Activated CD8-positive, alpha-beta memory T cell treated with anti-CD3 and anti-CD28 coated beads, Interleukin-2, amount 10 ng/mL, durations not matched to agents 7 days and 5 days (primary cell): ENCODE results near the gene NOLC1. TPM values are rescaled to one million over a fixed set of nuclear protein-coding genes. Genes with fewer than 3 reads are reported as not detected.

Experiments used
- ATAC-seq: fragments of 150-1000 bp; cut with Tn5 transposase; one replicate; pipeline ENCODE4 v1.10.0; 2021; ENCODE audit warnings: moderate library complexity
- CTCF ChIA-PET: fragments of 350-600 bp; sonication (Branson Sonifier 250); formaldehyde crosslinking; loops from one replicate; lab custom pipeline; 2021; ENCODE audit warnings: antibody characterized with exemption; lab: Charles Lee
- DNase-seq: peaks from one replicate; pipeline ENCODE4 v3.0.0-alpha.2; 2020
- H3K27ac Mint-ChIP-seq: one replicate; pipeline ENCODE4 v1.8.0; 2021; ENCODE audit warnings: mild to moderate bottlenecking, mixed read lengths
- H3K27me3 Mint-ChIP-seq: one replicate; pipeline ENCODE4 v1.8.0; 2021; ENCODE audit warnings: mixed read lengths
- H3K36me3 Mint-ChIP-seq: one replicate; pipeline ENCODE4 v1.8.0; 2021; ENCODE audit warnings: mild to moderate bottlenecking, mixed read lengths
- H3K4me1 Mint-ChIP-seq: one replicate; pipeline ENCODE4 v1.8.0; 2021; ENCODE audit warnings: mixed read lengths
- H3K4me3 Mint-ChIP-seq: one replicate; pipeline ENCODE4 v1.8.0; 2021; ENCODE audit warnings: mild to moderate bottlenecking, moderate library complexity, mixed read lengths
- H3K9me3 Mint-ChIP-seq: one replicate; pipeline ENCODE4 v1.8.0; 2022; ENCODE audit warnings: low read depth, mixed read lengths
- total RNA-seq, 2 experiments: library from RNA; stranded (reverse); gene quantifications; one replicate each; pipeline ENCODE4 v1.2.3, GENCODE V29; 2021

The NOLC1 gene
- 100 to 1,000 TPM; 107 to 149 TPM for total RNA-seq

DNA sequence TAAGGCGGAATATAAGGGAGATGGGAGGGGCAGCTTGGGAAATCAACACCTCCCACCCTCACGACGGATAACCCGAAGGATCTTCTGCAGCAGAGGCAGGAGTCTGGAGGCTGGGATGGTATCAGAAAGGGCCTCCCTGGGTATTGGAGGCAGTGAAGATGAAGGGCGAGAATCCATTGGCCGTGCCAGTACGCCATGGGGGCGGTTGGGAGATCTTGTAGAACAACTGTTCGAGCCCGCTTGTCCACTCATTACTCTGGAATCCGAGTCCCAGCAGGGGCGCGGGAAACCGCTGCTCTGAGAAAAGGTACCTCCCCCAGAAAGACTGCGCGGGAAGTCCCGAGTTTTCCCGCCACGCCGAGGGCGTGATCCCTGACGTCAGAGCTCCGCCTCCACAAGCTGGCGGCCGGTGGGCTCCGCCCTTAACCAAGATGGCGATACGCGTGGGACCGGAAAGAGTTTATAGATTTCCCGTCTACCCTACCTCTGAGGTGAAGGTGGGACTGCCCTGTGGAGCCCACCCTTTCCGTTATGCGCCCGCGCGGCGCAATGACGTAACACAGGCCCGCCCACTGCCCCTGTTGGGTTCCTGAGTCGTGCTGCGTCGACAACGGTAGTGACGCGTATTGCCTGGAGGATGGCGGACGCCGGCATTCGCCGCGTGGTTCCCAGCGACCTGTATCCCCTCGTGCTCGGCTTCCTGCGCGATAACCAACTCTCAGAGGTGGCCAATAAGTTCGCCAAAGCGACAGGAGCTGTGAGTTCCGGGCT lies at the start of gene NOLC1:
NOLC1 (plus strand) TSS at position 616 of the 771 bp plus-strand sequence; CDS start at position 638, 22 bp downstream.
- Mint-ChIP-seq H3K27ac (peak within 1 kb of the TSS; percentile 90), H3K27me3 (no peaks in the 10 kb centered on the region), H3K36me3 (peaks cover 60% of the 10 kb centered on the region), H3K4me3 (peak within 1 kb of the TSS; percentile 96), H3K4me1 (peaks cover 45% of the 10 kb centered on the region), H3K9me3 (no peaks in the 10 kb centered on the region)
- peak; percentile 96 for ATAC-seq
- CTCF ChIA-PET = interaction anchor here (0.6 to 4.0 kb wide), 12 partner anchors 14 to 328 kb away, joined by 3 to 26 read pairs (median 4); partner anchors contain the start of gene PPRC1
- DNase-seq = peak; percentile 100

DNA sequence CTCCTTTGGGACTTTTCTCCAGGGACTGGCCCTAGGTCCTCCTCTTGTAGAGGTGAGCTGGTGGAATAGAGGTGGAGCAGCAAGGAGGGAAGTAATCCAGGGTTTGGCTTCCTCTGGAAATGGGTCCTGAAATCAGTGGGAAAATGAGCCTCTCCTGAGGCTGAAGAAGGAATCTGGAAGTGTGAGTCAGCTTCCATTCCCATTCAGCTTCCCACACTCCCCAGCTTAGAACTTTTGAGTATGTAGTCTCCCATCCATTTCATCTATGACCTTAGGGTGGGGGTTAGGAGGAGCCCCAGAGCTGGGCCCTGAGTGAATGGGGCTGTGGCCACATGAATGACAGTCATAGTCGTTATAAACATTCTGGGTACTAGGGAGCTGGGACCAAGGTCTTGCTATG lies 49.8 kb upstream of the NOLC1 start:
- Mint-ChIP-seq H3K4me3 (no peak overlapping the region), H3K27me3 (no peaks in the 10 kb centered on the region), H3K36me3 (peaks cover 6% of the 10 kb centered on the region), H3K9me3 (no peaks in the 10 kb centered on the region), H3K27ac (no peak overlapping the region), H3K4me1 (peaks cover 16% of the 10 kb centered on the region)
- ATAC-seq = no peak
- CTCF ChIA-PET = interaction anchor here (1.4 to 2.1 kb wide), 4 partner anchors 10 to 262 kb away, joined by 3 to 5 read pairs (median 4); no protein-coding TSS in a partner anchor
- DNase-seq = no peak

DNA sequence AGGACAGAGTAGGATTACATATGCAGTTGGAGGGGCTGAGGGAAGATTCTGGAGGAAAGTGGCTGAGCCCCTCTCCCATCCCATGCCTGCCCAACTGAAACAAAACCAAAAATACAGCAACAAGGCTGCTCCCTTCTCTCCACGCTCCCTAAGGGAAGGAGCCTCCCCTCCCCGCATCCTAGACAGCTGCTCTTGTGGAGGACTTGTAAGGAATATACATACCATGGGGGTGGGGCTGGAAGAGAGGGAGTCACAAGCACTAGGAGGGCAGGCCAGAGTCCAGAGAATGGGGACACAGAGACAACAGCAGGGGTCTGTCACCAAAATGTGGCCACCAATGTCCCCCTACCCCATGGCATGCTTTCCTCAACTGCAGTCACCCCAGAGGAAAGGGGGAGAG lies 45.2 kb upstream of the NOLC1 start:
- DNase-seq = no peak
- Mint-ChIP-seq H3K4me1 (peaks cover 17% of the 10 kb centered on the region), H3K36me3 (peaks cover 26% of the 10 kb centered on the region), H3K4me3 (no peak overlapping the region), H3K27me3 (no peaks in the 10 kb centered on the region), H3K9me3 (no peaks in the 10 kb centered on the region), H3K27ac (no peak overlapping the region)
- CTCF ChIA-PET = interaction anchor here (1.0 to 2.0 kb wide), 3 partner anchors 34 to 270 kb away, joined by 3 to 6 read pairs (median 5); no protein-coding TSS in a partner anchor
- no peak for ATAC-seq

- Mint-ChIP-seq H3K9me3 (no peaks in the 10 kb centered on the region), H3K27ac (no peak overlapping the region), H3K4me1 (peaks cover 30% of the 10 kb centered on the region), H3K36me3 (peaks cover 30% of the 10 kb centered on the region), H3K27me3 (no peaks in the 10 kb centered on the region), H3K4me3 (no peak overlapping the region)
- no peak for DNase-seq
- ATAC-seq = no peak
- CTCF ChIA-PET = interaction anchor here (1.0 to 1.9 kb wide), 2 partner anchors 37 to 269 kb away, joined by 3 to 5 read pairs; no protein-coding TSS in a partner anchor
Observed at GRCh38 chr10:102109166-102110116, 42.7 kb upstream of the NOLC1 start.

GRCh38 chr10:102111276-102111675 lies 40.9 kb upstream of the NOLC1 start:
- H3K27me3 Mint-ChIP-seq = no peaks in the 10 kb centered on the region
- DNase-seq (no peak), ATAC-seq (no peak)
- H3K27ac Mint-ChIP-seq = no peak overlapping the region
- H3K4me3 Mint-ChIP-seq = no peak overlapping the region
- CTCF ChIA-PET = interaction anchor here (1.2 to 3.7 kb wide), 2 partner anchors 24 to 58 kb away, joined by 4 to 11 read pairs; no protein-coding TSS in a partner anchor
- peaks cover 30% of the 10 kb centered on the region for H3K4me1 Mint-ChIP-seq
- peaks cover 27% of the 10 kb centered on the region for H3K36me3 Mint-ChIP-seq
- H3K9me3 Mint-ChIP-seq = no peaks in the 10 kb centered on the region

- H3K4me1 Mint-ChIP-seq = peaks cover 40% of the 10 kb centered on the region
- peaks cover 27% of the 10 kb centered on the region for H3K36me3 Mint-ChIP-seq
- DNase-seq (no peak), ATAC-seq (no peak)
- H3K27ac Mint-ChIP-seq = peak overlapping the region; percentile 83
- H3K27me3 Mint-ChIP-seq = no peaks in the 10 kb centered on the region
- peak overlapping the region; percentile 91 for H3K4me3 Mint-ChIP-seq
- H3K9me3 Mint-ChIP-seq = no peaks in the 10 kb centered on the region
- CTCF ChIA-PET = interaction anchor here (0.6 to 3.7 kb wide), 7 partner anchors 9 to 272 kb away, joined by 3 to 11 read pairs (median 5); no protein-coding TSS in a partner anchor
Observed at GRCh38 chr10:102112210-102112817, 39.9 kb upstream of the NOLC1 start.

DNA sequence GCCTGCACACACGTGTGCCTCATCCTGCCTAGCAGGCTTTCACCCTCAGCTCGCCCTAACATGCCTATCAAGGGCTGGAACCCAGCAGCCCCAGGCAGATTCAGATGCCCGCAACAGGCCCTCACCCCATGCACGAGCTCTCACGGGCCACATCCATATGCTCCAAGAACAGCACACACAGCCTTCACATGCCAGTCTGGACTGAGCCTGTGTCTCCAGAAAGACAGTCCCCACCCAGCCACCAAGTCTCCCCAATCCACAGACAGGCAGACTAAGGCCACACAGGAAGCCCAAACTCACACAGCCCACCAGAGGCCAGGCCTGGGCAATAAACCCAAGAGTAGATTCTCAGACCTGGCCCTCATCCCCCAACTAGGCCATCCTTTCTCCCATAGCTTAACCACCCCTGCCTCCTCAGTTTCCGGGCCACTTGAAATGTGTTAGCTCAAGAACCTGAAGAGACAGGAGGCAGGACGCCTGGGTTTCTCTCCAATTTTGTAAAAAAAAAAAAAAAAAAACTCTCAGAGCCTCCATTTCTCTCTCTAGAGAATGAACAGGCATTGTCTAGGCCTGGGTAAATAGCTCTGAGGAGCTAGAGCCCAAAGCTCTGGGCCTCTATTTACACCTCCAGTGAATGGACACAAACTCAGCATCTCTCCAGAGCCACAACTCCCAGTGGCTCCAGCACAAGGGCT lies 38.8 kb upstream of the NOLC1 start:
- H3K9me3 Mint-ChIP-seq = no peaks in the 10 kb centered on the region
- peak overlapping the region; percentile 91 for H3K4me3 Mint-ChIP-seq
- H3K27ac Mint-ChIP-seq = peak overlapping the region; percentile 83
- CTCF ChIA-PET = interaction anchor here (0.8 to 3.7 kb wide), 13 partner anchors 8 to 298 kb away, joined by 3 to 11 read pairs (median 4); partner anchors contain the start of gene PPRC1
- peak; percentile 3 for ATAC-seq
- peaks cover 26% of the 10 kb centered on the region for H3K36me3 Mint-ChIP-seq
- H3K4me1 Mint-ChIP-seq = peaks cover 51% of the 10 kb centered on the region
- H3K27me3 Mint-ChIP-seq = no peaks in the 10 kb centered on the region
- DNase-seq = peak; percentile 62

GRCh38 chr10:102113956-102114857 lies 38.0 kb upstream of the NOLC1 start:
- Mint-ChIP-seq H3K9me3 (no peaks in the 10 kb centered on the region), H3K27ac (peak overlapping the region; percentile 91), H3K4me1 (peaks cover 58% of the 10 kb centered on the region), H3K4me3 (peak overlapping the region; percentile 91), H3K36me3 (peaks cover 18% of the 10 kb centered on the region), H3K27me3 (no peaks in the 10 kb centered on the region)
- ATAC-seq = peak; percentile 17
- DNase-seq = peak; percentile 47
- CTCF ChIA-PET = interaction anchor here (0.7 to 3.7 kb wide), 13 partner anchors 8 to 299 kb away, joined by 3 to 11 read pairs (median 6); partner anchors contain the start of genes GBF1 and PPRC1

DNA sequence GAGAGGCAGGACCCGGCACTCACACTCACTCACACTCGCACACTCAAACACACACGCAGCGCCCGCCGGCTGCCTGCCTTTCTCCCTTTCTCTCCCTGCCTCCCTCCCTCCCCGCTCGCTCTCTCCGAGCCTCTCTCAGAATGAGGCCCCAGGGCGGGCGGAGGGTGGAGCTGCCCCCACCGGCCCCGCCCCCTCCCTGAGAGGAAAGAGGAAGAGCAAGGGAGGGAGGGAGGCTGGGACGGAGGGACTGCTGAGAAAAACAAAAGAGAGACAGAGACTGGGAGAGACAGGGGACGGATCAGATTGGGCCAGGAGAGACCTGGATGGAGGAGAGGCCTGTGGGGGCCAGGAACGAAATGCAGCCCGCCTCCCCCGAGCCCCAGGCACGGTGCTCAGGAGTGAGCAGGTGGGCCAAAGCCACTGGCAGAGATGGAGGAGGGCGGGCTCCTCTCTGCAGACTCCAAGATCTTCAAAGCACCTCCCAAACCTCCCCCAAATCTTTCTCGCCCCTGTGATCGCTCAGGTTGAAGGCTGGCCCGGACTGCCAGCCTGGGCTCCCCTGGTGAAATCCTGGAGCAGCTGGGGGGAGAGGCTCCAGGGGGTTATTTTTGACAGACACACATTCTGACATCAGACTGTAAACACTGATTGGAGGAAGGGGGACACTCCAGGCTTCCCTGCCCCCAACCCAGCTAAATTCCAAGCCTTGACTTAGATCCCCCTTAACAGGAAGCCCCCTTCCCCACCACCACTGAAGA lies 37.1 kb upstream of the NOLC1 start:
- ATAC-seq (peak; percentile 75), DNase-seq (peak; percentile 92)
- H3K36me3 Mint-ChIP-seq = peaks cover 12% of the 10 kb centered on the region
- no peaks in the 10 kb centered on the region for H3K9me3 Mint-ChIP-seq
- H3K27me3 Mint-ChIP-seq = no peaks in the 10 kb centered on the region
- H3K27ac Mint-ChIP-seq = peak overlapping the region; percentile 91
- peak overlapping the region; percentile 91 for H3K4me3 Mint-ChIP-seq
- CTCF ChIA-PET = interaction anchor here (0.7 to 3.7 kb wide), 6 partner anchors 9 to 295 kb away, joined by 3 to 11 read pairs (median 6); partner anchors contain the start of gene GBF1
- peaks cover 61% of the 10 kb centered on the region for H3K4me1 Mint-ChIP-seq

- H3K4me1 Mint-ChIP-seq = peaks cover 61% of the 10 kb centered on the region
- peak overlapping the region; percentile 91 for H3K27ac Mint-ChIP-seq
- H3K9me3 Mint-ChIP-seq = no peaks in the 10 kb centered on the region
- peak overlapping the region; percentile 91 for H3K4me3 Mint-ChIP-seq
- no peaks in the 10 kb centered on the region for H3K27me3 Mint-ChIP-seq
- DNase-seq (no peak), ATAC-seq (no peak)
- CTCF ChIA-PET = interaction anchor here (1.3 to 1.6 kb wide), 2 partner anchors 10 to 16 kb away, joined by 3 to 6 read pairs; no protein-coding TSS in a partner anchor
- peaks cover 6% of the 10 kb centered on the region for H3K36me3 Mint-ChIP-seq
Observed at GRCh38 chr10:102115775-102116174, 36.4 kb upstream of the NOLC1 start.
